ENCODE results near the gene KCNQ1.

KCNQ1 gene

GRCh38 chr11:2792381-2793250, 347.8 kb downstream of the KCNQ1 start:
- Histone ChIP-seq H3K36me3 (ENCODE audit: control insufficient read depth, insufficient read depth, low read length) (no peaks in the 10 kb centered on the region), H3K9ac (ENCODE audit: low read length) (no peak overlapping the region), H3K4me1 (ENCODE audit: control insufficient read depth, insufficient read depth, low read length) (no peaks in the 10 kb centered on the region)

GRCh38 chr11:2793701-2794045, 348.9 kb downstream of the KCNQ1 start:
- Histone ChIP-seq H3K9ac (ENCODE audit: low read length) (no peak overlapping the region), H3K4me1 (ENCODE audit: control insufficient read depth, insufficient read depth, low read length) (no peaks in the 10 kb centered on the region), H3K27me3 (ENCODE audit: control insufficient read depth, insufficient read depth, low read length) (no peaks in the 10 kb centered on the region), H3K36me3 (ENCODE audit: control insufficient read depth, insufficient read depth, low read length) (no peaks in the 10 kb centered on the region), H3K4me3 (ENCODE audit: low read length) (no peak overlapping the region), H3K27ac (ENCODE audit: low read depth, low read length) (no peak overlapping the region)

More at GRCh38 chr11:2792381-2793250, 347.8 kb downstream of the KCNQ1 start:
- Histone ChIP-seq H3K4me3 (ENCODE audit: low read length) (no peak overlapping the region), H3K27ac (ENCODE audit: low read depth, low read length) (no peak overlapping the region), H3K27me3 (ENCODE audit: control insufficient read depth, insufficient read depth, low read length) (no peaks in the 10 kb centered on the region)

DNA sequence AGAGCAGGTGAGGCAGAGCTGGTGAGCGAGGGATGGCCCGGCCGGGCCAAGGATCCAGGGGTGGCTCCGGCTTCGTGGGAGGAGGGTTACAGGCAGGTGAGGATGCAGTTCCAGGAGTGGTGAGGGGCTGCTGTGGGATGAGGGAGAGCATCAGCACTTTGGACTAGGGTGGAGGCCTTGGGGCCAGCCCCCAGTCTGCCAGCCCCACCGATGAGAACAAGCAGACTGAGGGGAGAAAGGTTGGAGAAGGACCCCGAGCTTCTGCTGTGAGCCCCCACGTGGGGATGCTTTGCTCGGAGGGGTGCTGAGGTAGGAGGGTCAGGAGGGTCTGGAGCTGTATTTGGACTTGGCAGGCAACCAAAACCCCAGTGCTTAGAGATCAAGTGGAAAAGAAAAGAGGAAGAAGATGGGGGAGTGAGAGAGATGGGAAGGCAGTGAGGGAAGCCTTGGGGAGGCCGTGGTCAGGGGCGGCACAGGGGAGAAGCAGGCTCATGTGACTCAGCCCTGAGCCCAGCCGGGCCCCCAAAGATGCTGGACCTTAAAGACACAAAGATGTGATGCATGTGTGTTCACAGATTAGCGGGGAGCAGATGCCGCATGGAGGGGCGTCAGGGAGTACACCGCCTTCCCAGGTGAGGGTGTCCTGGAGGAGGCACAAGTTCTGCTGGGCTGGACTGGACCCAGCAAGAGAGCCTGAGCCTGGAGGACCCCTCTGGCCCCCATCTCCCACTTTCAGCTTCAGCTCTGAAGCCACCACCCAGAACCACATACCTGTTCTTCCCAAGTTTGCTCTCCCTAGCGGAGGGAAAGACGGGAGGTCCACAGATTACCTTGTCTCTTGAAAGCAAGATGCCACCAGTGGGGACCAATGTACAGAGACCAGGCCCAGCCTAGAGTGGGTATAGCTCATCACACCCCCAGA, 349.5 kb downstream of the KCNQ1 start:
- H3K27me3 ChIP-seq (ENCODE audit: control insufficient read depth, insufficient read depth, low read length), result no peaks in the 10 kb centered on the region
- H3K4me3 ChIP-seq (ENCODE audit: low read length), result no peak overlapping the region
- no peaks in the 10 kb centered on the region for H3K36me3 ChIP-seq (ENCODE audit: control insufficient read depth, insufficient read depth, low read length)
- no peak overlapping the region for H3K9ac ChIP-seq (ENCODE audit: low read length)
- no peaks in the 10 kb centered on the region for H3K4me1 ChIP-seq (ENCODE audit: control insufficient read depth, insufficient read depth, low read length)
- H3K27ac ChIP-seq (ENCODE audit: low read depth, low read length), result no peak overlapping the region

DNA sequence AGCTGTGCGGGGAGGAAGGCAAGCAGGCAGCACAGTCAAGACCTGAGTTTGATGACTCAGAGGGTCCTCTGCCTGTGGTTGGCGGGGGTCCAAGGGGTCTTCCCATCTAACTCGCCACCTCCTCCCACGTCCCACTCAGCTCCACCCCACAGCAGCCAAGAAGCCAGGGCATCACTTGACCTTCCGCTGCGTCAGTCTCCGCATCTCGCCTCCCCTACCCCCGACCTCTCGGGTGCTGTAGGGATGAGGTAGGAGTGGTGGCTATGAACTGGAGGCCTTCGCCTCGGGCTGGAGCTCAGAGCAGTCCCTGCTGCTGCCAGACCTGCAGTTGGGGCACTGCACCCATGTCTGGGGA, 350.1 kb downstream of the KCNQ1 start:
- Histone ChIP-seq H3K4me3 (ENCODE audit: low read length) (no peak overlapping the region), H3K36me3 (ENCODE audit: control insufficient read depth, insufficient read depth, low read length) (no peaks in the 10 kb centered on the region), H3K27ac (ENCODE audit: low read depth, low read length) (no peak overlapping the region), H3K9ac (ENCODE audit: low read length) (no peak overlapping the region), H3K4me1 (ENCODE audit: control insufficient read depth, insufficient read depth, low read length) (no peaks in the 10 kb centered on the region), H3K27me3 (ENCODE audit: control insufficient read depth, insufficient read depth, low read length) (no peaks in the 10 kb centered on the region)

GRCh38 chr11:2795491-2795991, 350.7 kb downstream of the KCNQ1 start:
- no peaks in the 10 kb centered on the region for H3K4me1 ChIP-seq (ENCODE audit: control insufficient read depth, insufficient read depth, low read length)
- no peak overlapping the region for H3K4me3 ChIP-seq (ENCODE audit: low read length)
- no peaks in the 10 kb centered on the region for H3K27me3 ChIP-seq (ENCODE audit: control insufficient read depth, insufficient read depth, low read length)
- no peak overlapping the region for H3K27ac ChIP-seq (ENCODE audit: low read depth, low read length)
- no peak overlapping the region for H3K9ac ChIP-seq (ENCODE audit: low read length)
- no peaks in the 10 kb centered on the region for H3K36me3 ChIP-seq (ENCODE audit: control insufficient read depth, insufficient read depth, low read length)

- Histone ChIP-seq H3K4me1 (ENCODE audit: control insufficient read depth, insufficient read depth, low read length) (no peaks in the 10 kb centered on the region), H3K9ac (ENCODE audit: low read length) (no peak overlapping the region), H3K27me3 (ENCODE audit: control insufficient read depth, insufficient read depth, low read length) (no peaks in the 10 kb centered on the region), H3K4me3 (ENCODE audit: low read length) (no peak overlapping the region), H3K27ac (ENCODE audit: low read depth, low read length) (no peak overlapping the region), H3K36me3 (ENCODE audit: control insufficient read depth, insufficient read depth, low read length) (no peaks in the 10 kb centered on the region)
These were observed 351.3 kb downstream of the KCNQ1 start for GRCh38 chr11:2796091-2796490.

GRCh38 chr11:2796508-2797113, 351.8 kb downstream of the KCNQ1 start:
- Histone ChIP-seq H3K27me3 (ENCODE audit: control insufficient read depth, insufficient read depth, low read length) (no peaks in the 10 kb centered on the region), H3K4me3 (ENCODE audit: low read length) (no peak overlapping the region), H3K4me1 (ENCODE audit: control insufficient read depth, insufficient read depth, low read length) (no peaks in the 10 kb centered on the region), H3K9ac (ENCODE audit: low read length) (no peak overlapping the region), H3K36me3 (ENCODE audit: control insufficient read depth, insufficient read depth, low read length) (no peaks in the 10 kb centered on the region), H3K27ac (ENCODE audit: low read depth, low read length) (no peak overlapping the region)

GRCh38 chr11:2797121-2797711, 352.4 kb downstream of the KCNQ1 start:
- Histone ChIP-seq H3K9ac (ENCODE audit: low read length) (no peak overlapping the region), H3K4me3 (ENCODE audit: low read length) (no peak overlapping the region), H3K36me3 (ENCODE audit: control insufficient read depth, insufficient read depth, low read length) (no peaks in the 10 kb centered on the region), H3K27ac (ENCODE audit: low read depth, low read length) (no peak overlapping the region), H3K27me3 (ENCODE audit: control insufficient read depth, insufficient read depth, low read length) (no peaks in the 10 kb centered on the region), H3K4me1 (ENCODE audit: control insufficient read depth, insufficient read depth, low read length) (no peaks in the 10 kb centered on the region)

- no peak overlapping the region for H3K4me3 ChIP-seq (ENCODE audit: low read length)
- H3K27ac ChIP-seq (ENCODE audit: low read depth, low read length), result no peak overlapping the region
- no peak overlapping the region for H3K9ac ChIP-seq (ENCODE audit: low read length)
- H3K36me3 ChIP-seq (ENCODE audit: control insufficient read depth, insufficient read depth, low read length), result no peaks in the 10 kb centered on the region
- no peaks in the 10 kb centered on the region for H3K27me3 ChIP-seq (ENCODE audit: control insufficient read depth, insufficient read depth, low read length)
- H3K4me1 ChIP-seq (ENCODE audit: control insufficient read depth, insufficient read depth, low read length), result no peaks in the 10 kb centered on the region
These were observed 353.0 kb downstream of the KCNQ1 start for GRCh38 chr11:2797741-2798361.

DNA sequence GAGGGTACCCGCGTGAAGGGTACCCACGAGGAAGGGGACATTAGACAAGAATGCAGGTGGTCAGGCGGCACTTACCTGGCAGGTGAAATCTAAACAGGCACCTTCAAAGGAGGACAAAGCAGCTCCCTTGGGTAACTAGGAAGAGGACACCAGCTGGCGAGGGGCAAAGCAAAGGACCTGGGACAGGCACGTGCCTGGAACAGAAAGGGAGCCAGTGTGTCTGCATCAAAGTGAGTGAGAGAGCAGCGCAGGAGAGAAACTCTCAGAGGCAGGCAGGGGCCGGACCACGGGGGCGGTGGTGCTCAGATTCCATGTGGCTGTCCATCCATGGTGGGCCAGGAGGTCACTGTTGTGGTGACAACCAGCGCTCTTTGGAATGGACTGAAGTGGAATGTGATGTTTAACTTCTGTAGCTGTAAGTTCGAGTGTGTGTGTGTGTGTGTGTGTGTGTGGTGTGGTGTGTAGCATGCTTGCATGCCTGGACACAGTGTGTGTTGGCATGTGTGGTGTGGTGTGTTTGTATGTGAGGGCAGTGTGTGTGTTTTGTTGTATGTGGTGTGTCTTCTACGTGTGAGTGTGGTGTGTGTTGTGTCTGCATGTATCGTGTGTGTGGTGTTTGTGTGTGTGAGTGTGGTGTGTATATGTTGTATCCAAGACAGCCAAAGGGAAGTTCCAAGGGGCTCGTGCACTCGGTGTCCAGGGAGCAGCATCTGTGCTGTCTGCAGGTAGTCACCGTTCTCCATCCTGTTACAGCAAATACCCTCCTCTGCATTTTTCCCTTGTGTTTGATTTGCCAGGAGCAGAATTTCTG, 354.3 kb downstream of the KCNQ1 start:
- no peak overlapping the region for H3K27ac ChIP-seq (ENCODE audit: low read depth, low read length)

DNA sequence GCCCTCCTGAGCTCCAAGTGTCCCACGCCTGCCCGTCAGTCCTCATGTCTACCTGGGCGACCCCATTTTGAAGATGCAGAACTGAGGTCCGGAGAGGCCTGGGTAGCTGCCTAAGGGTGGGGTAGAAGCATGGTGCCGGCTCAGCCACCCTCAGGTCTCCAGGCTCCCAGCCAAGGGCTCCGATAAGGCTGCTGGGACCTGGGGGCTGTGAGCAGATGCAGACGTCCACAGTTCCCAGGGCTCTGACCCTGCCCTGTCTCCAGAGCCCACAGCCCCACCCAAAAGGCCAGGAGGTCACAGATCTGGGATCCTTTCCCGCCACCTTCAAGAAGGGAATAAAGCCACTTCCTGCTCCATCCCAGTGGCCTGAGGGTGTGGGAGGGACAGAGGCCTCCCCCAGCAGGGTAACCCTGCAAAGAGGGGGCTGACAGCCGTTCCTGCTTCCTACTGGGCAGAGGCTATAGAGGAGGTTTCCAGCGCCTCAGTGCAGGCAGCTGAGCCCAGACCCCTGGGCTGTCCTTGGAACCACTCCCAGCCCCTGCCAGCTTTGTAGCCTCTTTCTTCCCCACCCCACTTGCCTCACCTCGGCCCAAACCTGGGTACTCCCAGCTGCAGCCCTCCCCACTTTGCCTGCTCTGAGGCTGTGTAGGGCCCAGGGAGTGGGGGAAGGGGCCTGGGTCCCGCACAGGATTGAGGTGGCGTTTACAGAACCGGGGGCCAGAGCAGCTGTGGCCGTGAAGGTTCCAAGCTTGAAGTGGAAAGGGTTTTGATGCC, 355.3 kb downstream of the KCNQ1 start:
- Histone ChIP-seq H3K4me1 (ENCODE audit: control insufficient read depth, insufficient read depth, low read length) (no peaks in the 10 kb centered on the region), H3K9ac (ENCODE audit: low read length) (no peak overlapping the region)

More for the DNA sequence above, 354.3 kb downstream of the KCNQ1 start:
- Histone ChIP-seq H3K4me3 (ENCODE audit: low read length) (no peak overlapping the region), H3K4me1 (ENCODE audit: control insufficient read depth, insufficient read depth, low read length) (no peaks in the 10 kb centered on the region), H3K9ac (ENCODE audit: low read length) (no peak overlapping the region), H3K36me3 (ENCODE audit: control insufficient read depth, insufficient read depth, low read length) (no peaks in the 10 kb centered on the region), H3K27me3 (ENCODE audit: control insufficient read depth, insufficient read depth, low read length) (no peaks in the 10 kb centered on the region)

More for the DNA sequence above, 355.3 kb downstream of the KCNQ1 start:
- no peak overlapping the region for H3K27ac ChIP-seq (ENCODE audit: low read depth, low read length)
- no peaks in the 10 kb centered on the region for H3K36me3 ChIP-seq (ENCODE audit: control insufficient read depth, insufficient read depth, low read length)
- H3K27me3 ChIP-seq (ENCODE audit: control insufficient read depth, insufficient read depth, low read length), result no peaks in the 10 kb centered on the region
- no peak overlapping the region for H3K4me3 ChIP-seq (ENCODE audit: low read length)
